ENCODE results near the gene TRPM4. TPM values are rescaled to one million over a fixed set of nuclear protein-coding genes. Genes with fewer than 3 reads are reported as not detected.

The TRPM4 gene
- total RNA-seq, 1 donor, result 15.9 TPM

DNA sequence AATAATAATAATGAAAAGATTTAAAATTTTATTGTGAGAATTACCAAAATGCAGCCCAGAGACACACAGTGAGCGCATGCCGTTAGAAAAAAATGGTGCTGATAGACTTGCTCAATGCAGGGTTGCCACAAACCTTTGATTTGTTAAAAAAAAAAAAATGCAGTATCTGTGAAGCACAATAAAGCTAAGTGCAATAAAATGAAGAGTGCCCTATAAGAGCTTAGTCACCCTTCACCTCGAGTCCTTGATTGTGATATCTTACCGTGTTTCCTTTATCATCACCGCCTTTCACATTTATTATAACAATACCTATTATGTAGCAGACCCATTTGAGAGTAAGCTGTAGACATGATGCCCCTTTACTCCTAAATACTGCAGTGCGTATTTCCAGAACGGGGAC, 84.2 kb downstream of the TRPM4 start:
- H3K4me2 ChIP-seq (ENCODE audit: insufficient read depth, low read length), result no peak overlapping the region
- no peak for DNase-seq (ENCODE audit: insufficient read length, low spot score, missing footprints)
- no peaks in the 10 kb centered on the region for H3K9me3 ChIP-seq (ENCODE audit: low read depth, low read length)
- H2AFZ ChIP-seq (ENCODE audit: low read length), result no peak overlapping the region
- no peaks in the 10 kb centered on the region for H3K27me3 ChIP-seq (ENCODE audit: insufficient read depth, low read length)
- H4K20me1 ChIP-seq (ENCODE audit: insufficient read depth, low read length), result no peaks in the 10 kb centered on the region
- no peaks in the 10 kb centered on the region for H3K36me3 ChIP-seq (ENCODE audit: insufficient read depth, low read length)
- no peaks in the 10 kb centered on the region for H3K79me2 ChIP-seq (ENCODE audit: insufficient read depth, low read length)
- H3K4me3 ChIP-seq (ENCODE audit: insufficient read depth, low read length), result no peak overlapping the region
- H3K4me1 ChIP-seq (ENCODE audit: insufficient read depth, low read length), result no peaks in the 10 kb centered on the region
- no peak overlapping the region for H3K27ac ChIP-seq (ENCODE audit: low read depth, low read length)
- TF ChIP-seq CTCF (IDR thresholded peaks at IDR 0.05; ENCODE audit: extremely low read depth, low read depth, low read length), result no peak

DNA sequence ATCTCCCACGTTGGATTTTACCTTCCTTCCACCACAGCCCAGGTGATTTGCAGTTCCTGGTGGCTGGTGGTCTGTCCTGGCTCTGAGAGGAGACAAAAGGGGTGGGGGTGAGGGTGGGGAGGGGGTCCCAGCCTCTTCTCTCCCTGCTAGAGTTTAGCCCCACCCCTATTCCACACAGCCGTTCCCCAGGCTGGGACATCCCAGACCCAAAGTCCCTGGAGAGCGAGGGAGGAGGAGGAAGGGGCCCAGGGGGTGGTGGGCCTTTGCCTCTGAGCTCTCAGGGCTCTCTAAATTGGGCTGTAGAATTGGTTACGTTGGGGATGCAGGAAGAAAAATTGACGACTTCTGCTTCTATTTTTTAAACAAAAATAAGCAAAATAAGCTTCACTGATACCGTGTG, 85.5 kb downstream of the TRPM4 start:
- Histone ChIP-seq H4K20me1 (ENCODE audit: insufficient read depth, low read length) (no peaks in the 10 kb centered on the region), H3K4me2 (ENCODE audit: insufficient read depth, low read length) (no peak overlapping the region), H2AFZ (ENCODE audit: low read length) (no peak overlapping the region), H3K4me1 (ENCODE audit: insufficient read depth, low read length) (no peaks in the 10 kb centered on the region), H3K27ac (ENCODE audit: low read depth, low read length) (no peak overlapping the region), H3K36me3 (ENCODE audit: insufficient read depth, low read length) (no peaks in the 10 kb centered on the region), H3K27me3 (ENCODE audit: insufficient read depth, low read length) (no peaks in the 10 kb centered on the region), H3K79me2 (ENCODE audit: insufficient read depth, low read length) (no peaks in the 10 kb centered on the region), H3K9me3 (ENCODE audit: low read depth, low read length) (no peaks in the 10 kb centered on the region), H3K4me3 (ENCODE audit: insufficient read depth, low read length) (no peak overlapping the region)
- no peak for TF ChIP-seq CTCF (IDR thresholded peaks at IDR 0.05; ENCODE audit: extremely low read depth, low read depth, low read length)
- peak; percentile 51 for DNase-seq (ENCODE audit: insufficient read length, low spot score, missing footprints)

- TF ChIP-seq CTCF (IDR thresholded peaks at IDR 0.05; ENCODE audit: extremely low read depth, low read depth, low read length), result no peak
- H3K4me1 ChIP-seq (ENCODE audit: insufficient read depth, low read length), result no peaks in the 10 kb centered on the region
- no peak for DNase-seq (ENCODE audit: insufficient read length, low spot score, missing footprints)
- H4K20me1 ChIP-seq (ENCODE audit: insufficient read depth, low read length), result no peaks in the 10 kb centered on the region
- no peak overlapping the region for H3K4me3 ChIP-seq (ENCODE audit: insufficient read depth, low read length)
- no peaks in the 10 kb centered on the region for H3K9me3 ChIP-seq (ENCODE audit: low read depth, low read length)
- no peak overlapping the region for H3K4me2 ChIP-seq (ENCODE audit: insufficient read depth, low read length)
- H3K27me3 ChIP-seq (ENCODE audit: insufficient read depth, low read length), result no peaks in the 10 kb centered on the region
- no peaks in the 10 kb centered on the region for H3K36me3 ChIP-seq (ENCODE audit: insufficient read depth, low read length)
- no peaks in the 10 kb centered on the region for H3K79me2 ChIP-seq (ENCODE audit: insufficient read depth, low read length)
- H3K27ac ChIP-seq (ENCODE audit: low read depth, low read length), result no peak overlapping the region
- no peak overlapping the region for H2AFZ ChIP-seq (ENCODE audit: low read length)
Observed at GRCh38 chr19:49243726-49244125, 86.1 kb downstream of the TRPM4 start.

DNA sequence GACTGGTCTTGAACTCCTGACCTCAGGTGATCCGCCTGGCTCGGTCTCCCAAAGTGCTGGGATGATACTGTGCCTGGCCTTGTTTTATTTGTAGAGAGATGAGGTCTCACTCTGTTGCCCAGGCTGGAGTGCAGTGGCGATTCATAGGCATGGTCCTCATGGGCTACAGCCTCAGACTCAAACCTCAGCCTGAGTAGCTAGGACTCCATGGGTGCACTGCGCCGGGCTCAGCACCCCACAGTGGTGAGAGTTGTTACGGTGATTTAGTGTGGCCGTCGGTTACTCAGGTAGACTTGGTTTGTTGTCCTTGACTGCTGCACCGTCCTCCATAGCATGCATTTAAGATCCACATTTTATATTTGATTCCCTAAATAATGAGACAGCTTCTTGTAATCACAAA, 86.7 kb downstream of the TRPM4 start:
- Histone ChIP-seq H3K4me1 (ENCODE audit: insufficient read depth, low read length) (no peaks in the 10 kb centered on the region), H3K79me2 (ENCODE audit: insufficient read depth, low read length) (no peaks in the 10 kb centered on the region), H3K27ac (ENCODE audit: low read depth, low read length) (no peak overlapping the region), H3K36me3 (ENCODE audit: insufficient read depth, low read length) (no peaks in the 10 kb centered on the region), H3K4me2 (ENCODE audit: insufficient read depth, low read length) (no peak overlapping the region), H3K27me3 (ENCODE audit: insufficient read depth, low read length) (no peaks in the 10 kb centered on the region), H2AFZ (ENCODE audit: low read length) (no peak overlapping the region), H4K20me1 (ENCODE audit: insufficient read depth, low read length) (no peaks in the 10 kb centered on the region), H3K4me3 (ENCODE audit: insufficient read depth, low read length) (no peak overlapping the region), H3K9me3 (ENCODE audit: low read depth, low read length) (no peaks in the 10 kb centered on the region)
- TF ChIP-seq CTCF (IDR thresholded peaks at IDR 0.05; ENCODE audit: extremely low read depth, low read depth, low read length), result no peak
- peak; percentile 55 for DNase-seq (ENCODE audit: insufficient read length, low spot score, missing footprints)

Data from osteoblast (primary cell).